ENCODE data around the gene EGLN3.

The EGLN3 gene

DNA sequence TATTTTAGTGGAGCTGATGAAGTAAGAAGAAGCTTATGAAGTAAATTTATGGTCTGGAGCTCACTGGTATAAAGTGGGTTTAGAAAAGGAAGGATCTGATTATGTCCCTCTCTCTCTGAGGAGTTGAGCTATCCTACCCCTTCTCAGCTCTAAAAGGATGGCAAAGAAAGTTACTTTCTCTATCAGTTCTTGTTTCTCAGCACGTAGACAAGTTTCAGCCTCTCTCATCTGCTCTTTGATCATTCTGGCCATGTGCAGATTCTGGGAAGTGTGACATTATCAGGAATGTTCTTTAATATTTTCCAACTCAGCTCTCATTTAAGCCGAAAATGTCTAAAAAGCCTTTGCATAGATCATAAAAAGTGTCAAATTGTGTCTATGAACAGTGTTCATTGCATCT is 5.8 kb upstream of the EGLN3 start:
- in situ Hi-C loops (cut with MboI; ENCODE audit: low pct_unique_long_range_greater_than_20kb, low sequenced_read_pairs, unreplicated experiment), result no loop called here
- TF ChIP-seq, protein P1, sequence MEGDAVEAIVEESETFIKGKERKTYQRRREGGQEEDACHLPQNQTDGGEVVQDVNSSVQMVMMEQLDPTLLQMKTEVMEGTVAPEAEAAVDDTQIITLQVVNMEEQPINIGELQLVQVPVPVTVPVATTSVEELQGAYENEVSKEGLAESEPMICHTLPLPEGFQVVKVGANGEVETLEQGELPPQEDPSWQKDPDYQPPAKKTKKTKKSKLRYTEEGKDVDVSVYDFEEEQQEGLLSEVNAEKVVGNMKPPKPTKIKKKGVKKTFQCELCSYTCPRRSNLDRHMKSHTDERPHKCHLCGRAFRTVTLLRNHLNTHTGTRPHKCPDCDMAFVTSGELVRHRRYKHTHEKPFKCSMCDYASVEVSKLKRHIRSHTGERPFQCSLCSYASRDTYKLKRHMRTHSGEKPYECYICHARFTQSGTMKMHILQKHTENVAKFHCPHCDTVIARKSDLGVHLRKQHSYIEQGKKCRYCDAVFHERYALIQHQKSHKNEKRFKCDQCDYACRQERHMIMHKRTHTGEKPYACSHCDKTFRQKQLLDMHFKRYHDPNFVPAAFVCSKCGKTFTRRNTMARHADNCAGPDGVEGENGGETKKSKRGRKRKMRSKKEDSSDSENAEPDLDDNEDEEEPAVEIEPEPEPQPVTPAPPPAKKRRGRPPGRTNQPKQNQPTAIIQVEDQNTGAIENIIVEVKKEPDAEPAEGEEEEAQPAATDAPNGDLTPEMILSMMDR (IDR thresholded peaks at IDR 0.05; ENCODE audit: extremely low read depth, insufficient read depth, missing control alignments), result no peak
- no peak for DNase-seq (ENCODE audit: low spot score)

DNA sequence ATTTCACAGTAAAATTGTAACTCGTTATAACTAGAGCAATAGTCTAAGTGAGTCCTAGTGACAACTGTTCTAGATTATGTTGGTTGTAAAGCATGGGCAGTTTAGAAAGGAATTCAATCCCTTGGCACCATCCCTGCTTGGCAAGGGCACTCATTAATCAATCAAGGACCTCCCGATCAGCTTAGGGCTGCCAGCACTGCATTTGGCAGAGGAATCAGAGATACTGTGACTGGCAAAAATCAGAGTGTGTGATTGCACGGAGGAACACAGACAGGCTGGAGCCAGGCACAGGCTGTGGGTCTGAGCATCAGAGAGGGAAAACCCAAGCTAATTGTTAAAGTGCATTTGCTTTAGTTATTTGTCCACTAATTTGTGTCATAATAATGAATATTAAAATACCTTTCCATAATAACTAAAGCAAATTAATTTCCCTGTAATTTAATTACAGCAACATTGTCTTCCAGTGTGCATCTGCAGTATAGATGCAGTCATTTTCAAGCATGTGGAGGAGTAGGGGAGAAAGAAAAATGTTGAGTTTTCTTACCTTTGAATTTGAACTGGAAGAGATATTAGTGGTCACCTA is 3.2 kb upstream of the EGLN3 start:
- in situ Hi-C loops (cut with MboI; ENCODE audit: low pct_unique_long_range_greater_than_20kb, low sequenced_read_pairs, unreplicated experiment), result no loop called here
- no peak for DNase-seq (ENCODE audit: low spot score)
- TF ChIP-seq, protein P1 (IDR thresholded peaks at IDR 0.05; ENCODE audit: extremely low read depth, insufficient read depth, missing control alignments), result no peak

DNA sequence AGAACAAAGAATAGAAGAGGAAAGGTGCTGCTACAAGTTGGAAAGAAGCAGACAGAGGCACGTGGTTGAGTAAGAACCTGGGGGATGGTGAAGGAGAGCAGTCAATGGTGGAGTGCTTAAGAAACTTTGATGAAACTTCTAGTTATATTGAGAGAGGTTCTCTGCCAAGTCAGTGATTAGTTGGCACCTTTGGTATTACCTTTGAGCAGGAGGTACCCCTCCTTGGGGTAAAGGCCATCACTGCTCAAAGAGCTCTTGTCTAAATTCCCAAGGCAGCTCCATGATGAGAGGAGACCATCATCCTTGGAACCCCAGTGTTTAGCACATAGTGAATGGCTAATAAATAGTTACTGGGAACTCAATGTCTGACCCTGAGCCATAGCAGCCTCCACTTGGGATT is 1.7 kb upstream of the EGLN3 start:
- DNase-seq (ENCODE audit: low spot score), result no peak
- in situ Hi-C loops (cut with MboI; ENCODE audit: low pct_unique_long_range_greater_than_20kb, low sequenced_read_pairs, unreplicated experiment), result no loop called here
- TF ChIP-seq, protein P1 (IDR thresholded peaks at IDR 0.05; ENCODE audit: extremely low read depth, insufficient read depth, missing control alignments), result no peak

DNA sequence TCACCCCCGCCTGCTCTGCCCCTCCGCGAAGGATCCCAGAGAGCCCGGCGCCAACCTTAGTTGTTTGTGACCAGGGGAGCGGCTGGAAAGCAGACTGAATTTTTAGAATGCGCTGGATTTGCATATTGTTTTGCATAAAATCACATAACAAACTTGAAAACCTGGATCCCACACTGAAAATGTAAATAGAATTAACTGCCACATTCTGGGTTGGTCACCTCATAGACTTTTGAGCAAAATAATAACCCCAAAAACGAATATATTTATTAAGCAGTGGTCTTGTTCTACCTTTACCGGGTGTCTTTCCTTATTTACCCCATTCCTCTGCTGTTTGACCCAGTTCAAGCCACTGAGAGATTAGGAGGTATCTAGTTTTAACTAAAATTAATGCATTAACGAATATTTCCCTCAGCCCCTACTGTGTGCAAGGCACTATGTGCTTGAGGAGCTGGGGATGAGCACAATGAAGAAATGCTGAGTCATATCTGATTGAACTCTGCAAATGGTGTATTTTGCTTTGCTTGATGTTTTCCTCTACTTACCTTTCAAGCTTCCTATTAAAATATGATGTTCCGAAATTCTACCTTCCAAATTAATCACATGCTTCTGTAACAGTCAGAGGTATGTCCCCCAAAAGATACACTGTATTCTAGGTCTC is 438 bp upstream of the EGLN3 start:
- no peak for DNase-seq (ENCODE audit: low spot score)
- TF ChIP-seq, protein P1 (IDR thresholded peaks at IDR 0.05; ENCODE audit: extremely low read depth, insufficient read depth, missing control alignments), result no peak
- in situ Hi-C loops (cut with MboI; ENCODE audit: low pct_unique_long_range_greater_than_20kb, low sequenced_read_pairs, unreplicated experiment), result no loop called here

DNA sequence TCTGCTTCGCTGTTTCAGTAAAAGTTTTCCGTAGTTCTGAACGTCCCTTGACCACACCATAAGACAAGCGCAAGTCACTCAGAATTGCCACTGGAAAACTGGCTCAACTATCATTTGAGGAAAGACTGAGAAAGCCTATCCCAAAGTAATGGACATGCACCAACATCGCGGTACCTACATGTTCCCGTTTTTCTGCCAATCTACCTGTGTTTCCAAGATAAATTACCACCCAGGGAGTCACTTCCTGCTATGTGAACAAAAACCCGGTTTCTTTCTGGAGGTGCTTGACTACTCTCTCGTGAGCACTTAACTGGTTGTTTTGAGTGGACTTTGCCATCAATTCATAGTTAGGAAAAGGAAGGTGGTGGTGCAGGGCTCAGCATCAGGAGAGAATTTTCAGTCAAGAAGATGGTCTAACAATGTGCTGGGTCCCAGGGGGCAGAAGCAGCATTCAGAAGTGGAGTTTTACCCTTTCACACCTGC is 1.4 kb downstream of the EGLN3 start:
- DNase-seq (ENCODE audit: low spot score), result no peak
- in situ Hi-C loops (cut with MboI; ENCODE audit: low pct_unique_long_range_greater_than_20kb, low sequenced_read_pairs, unreplicated experiment), result no loop called here
- TF ChIP-seq, protein P1 (IDR thresholded peaks at IDR 0.05; ENCODE audit: extremely low read depth, insufficient read depth, missing control alignments), result no peak

DNA sequence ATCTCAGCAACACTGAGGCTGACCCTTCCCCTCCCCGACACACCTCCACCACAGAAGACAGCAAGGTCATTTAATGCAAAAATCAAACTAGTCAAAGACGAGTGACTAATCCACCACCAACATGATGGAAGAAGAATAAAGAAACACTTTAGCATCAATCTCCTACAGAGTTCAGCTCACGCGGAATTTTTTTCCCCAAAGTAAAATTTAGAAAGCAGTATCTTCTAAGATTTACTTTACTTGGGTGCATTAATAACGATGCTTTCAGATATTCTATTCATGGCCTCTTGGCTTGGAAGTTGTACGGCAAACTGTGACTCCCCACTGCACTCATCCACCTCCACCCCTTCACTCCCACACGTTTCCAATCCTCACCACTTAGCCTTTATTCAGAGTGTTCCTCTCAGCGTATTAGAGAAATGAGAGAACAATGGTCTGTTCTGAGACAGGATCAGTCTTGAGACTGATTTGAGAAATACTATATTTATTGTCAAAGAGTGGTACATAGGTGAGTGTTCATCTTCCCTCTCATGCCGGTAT is 1.9 kb downstream of the EGLN3 start:
- no peak for DNase-seq (ENCODE audit: low spot score)
- in situ Hi-C loops (cut with MboI; ENCODE audit: low pct_unique_long_range_greater_than_20kb, low sequenced_read_pairs, unreplicated experiment), result no loop called here
- TF ChIP-seq, protein P1 (IDR thresholded peaks at IDR 0.05; ENCODE audit: extremely low read depth, insufficient read depth, missing control alignments), result no peak
